Activated gamma-delta T cell treated with anti-CD3 and anti-CD28 coated beads, Interleukin-2, amount 50 U/mL, for 16 hours (primary cell): Measurements from ENCODE around the gene RNF121.

Source experiments
- DNase-seq: peaks from one replicate; pipeline ENCODE4 v3.0.0-alpha.2; 2020; ENCODE audit warnings: low read depth

The RNF121 gene

DNA sequence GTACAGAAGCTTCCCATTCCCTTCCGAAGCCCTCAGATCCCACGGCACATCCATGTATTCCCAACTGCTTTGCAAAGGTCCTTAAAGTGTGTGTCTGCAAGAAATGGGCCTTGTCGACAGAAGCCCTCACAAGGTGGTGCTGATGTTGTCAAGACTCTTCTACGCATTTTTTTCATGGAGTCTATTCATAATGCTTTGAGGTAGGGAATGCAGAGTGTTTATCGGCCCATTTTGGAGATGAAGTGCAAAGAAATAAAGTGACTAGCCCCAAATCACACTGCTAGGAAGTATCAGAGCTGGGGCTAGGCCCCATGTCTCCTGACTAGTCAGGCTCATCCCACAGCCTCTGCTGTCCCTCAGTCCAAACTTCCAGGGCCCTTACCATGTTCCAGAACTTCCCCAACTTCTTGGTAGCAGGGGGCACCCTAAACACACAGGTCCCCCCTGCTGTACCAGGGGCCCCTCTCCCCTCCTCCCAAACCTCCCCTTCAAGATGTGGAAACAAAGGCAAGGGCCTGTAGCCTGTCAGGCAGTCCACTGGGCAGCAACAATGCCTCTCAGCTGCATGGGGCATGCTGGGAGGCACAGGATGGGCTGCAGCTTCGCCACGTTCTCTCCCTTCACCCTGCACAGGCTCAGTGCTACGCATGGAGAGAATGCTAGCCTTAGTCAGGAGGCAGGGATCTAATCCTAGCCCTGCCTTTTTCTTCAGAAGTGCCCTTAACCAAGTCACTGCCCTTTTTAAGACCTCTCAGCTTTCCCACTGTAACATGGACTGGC lies 77.7 kb downstream of the RNF121 start:
- no peak for DNase-seq

DNA sequence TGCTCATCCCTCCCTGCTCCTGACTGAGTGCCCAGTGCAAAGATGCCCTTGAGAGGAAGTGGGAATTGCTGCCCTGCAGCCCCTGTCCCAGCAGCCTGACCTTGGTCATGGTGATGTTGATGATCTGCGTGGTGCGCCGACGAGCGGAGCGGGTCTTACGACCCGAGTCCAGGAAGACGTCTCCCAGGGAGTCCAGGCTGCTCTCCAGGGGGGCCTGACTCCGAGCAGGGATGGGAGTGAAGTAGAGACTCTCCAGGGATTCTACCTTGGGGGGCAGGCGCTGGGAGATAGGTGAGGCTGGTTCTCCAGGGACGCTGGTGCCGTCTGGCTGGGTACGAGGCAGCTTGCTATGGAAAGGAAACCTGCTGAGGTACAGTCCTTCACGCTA lies 78.2 kb downstream of the RNF121 start:
- DNase-seq: no peak

DNA sequence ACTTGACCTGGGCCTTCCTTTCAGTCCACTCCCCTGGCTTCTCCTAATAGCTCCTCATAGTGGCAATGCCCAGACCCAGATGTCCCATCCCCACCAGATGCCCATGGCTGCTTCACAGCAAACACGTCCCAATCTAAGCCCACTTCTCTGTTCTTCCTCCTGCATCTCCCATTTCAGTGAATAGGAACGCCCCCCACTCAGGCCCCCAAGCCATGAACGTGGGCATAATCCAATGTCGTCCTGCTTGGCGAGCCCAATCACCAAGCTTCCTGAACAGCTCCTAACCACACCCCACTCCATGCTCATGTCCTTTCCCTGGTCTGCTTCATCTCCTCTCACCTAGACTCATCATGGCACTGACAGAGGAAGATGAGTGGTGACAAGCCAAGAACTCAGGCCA lies 78.7 kb downstream of the RNF121 start:
- no peak for DNase-seq

DNA sequence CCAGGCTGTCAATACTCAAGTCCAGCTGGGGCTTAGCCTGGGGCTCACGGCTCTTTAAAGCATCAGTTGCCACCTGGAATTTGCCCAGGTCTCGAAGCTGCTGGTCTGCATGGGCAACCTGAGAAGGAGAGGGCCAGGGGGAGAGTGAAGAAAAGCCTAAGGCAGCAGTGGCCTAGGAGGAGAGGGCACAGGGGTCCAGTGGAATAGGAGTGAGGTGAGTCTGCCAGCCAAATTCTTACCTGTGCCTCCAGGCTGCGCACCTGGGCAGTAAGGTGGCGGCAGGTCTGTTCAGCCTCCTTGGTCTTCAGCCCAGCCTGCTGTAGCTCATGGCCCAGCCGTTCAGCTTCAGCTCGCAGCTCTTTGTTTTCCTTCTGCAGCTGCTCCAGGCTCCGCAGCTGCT lies 79.9 kb downstream of the RNF121 start:
- DNase-seq: no peak

DNA sequence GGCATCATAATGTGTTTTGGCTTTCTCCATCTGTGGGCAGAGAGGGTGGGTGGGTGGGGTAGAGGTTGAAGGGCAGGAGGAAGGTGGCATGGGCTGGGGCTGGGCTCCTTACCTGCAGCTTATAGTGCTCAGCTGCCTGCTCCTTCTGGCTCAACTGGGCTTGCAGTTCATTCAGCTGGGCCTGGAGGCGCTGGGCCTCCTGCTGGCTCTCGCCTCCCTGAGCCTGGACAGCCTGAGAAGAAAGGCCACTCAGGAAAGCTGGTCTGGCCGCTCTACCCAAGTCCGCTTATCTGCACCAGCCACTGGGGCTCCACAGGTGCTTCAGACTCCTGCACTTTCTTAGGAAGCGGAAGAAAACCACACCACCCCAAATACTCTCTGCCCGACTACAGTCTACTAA lies 80.3 kb downstream of the RNF121 start:
- no peak for DNase-seq

DNA sequence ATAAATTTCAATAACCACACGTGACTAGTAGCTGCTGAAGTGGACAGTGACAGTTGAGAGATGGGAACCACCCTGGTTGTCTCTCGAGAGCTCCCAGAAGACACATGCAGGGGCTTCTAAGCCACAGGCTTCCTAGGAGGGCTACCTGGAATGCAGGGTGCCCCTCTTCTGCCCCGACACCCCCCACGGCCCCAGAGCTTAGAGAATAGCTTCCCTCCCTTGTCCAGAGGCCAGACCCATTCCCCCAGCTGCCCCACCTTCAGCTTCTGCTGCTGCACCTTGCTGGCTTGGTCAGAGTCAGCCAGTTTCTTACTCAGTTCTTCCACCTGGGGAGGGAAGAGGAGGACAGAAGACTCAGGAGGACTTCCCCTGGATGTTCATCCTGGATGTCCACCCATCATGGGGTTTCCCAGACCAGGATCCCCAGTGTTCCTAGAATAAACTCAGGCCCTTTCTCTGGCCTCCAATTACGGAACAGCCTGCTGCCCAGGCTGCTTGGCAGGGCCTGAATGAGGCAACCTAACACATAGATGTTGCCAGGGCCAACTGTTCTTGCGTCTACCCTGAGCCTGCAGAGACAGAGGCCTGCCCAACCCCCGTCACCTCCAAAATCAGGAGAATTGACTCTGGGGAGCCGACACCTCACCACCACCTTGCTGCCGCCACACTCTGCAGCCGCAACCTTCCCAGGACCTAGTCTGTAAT lies 81.8 kb downstream of the RNF121 start:
- no peak for DNase-seq

DNA sequence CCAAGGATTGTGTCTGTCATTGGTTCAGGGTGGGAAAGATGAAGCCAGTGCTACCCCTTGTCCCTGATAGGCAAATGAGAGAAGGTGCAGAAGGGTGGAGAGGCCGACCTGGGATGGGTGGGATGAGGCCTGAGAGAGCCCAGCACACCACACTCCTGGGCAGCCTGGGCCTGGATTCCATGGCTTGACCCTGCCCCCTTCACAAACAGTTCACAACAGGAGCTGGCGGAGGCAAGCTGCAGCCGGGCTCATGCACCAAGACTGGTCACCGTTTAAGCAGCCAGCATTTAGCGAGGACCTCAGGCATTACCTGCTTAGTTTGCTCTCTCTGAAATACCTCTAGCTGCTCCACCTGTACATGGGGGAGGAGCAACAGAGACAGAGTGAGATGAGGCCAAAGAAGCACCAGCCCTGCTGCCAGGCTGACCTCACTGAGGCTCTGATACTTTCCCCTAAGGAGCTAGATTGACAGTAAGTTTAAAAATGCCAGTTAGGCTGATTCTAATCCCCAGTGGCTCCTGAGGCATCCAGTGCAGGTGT lies 83.3 kb downstream of the RNF121 start:
- no peak for DNase-seq

DNA sequence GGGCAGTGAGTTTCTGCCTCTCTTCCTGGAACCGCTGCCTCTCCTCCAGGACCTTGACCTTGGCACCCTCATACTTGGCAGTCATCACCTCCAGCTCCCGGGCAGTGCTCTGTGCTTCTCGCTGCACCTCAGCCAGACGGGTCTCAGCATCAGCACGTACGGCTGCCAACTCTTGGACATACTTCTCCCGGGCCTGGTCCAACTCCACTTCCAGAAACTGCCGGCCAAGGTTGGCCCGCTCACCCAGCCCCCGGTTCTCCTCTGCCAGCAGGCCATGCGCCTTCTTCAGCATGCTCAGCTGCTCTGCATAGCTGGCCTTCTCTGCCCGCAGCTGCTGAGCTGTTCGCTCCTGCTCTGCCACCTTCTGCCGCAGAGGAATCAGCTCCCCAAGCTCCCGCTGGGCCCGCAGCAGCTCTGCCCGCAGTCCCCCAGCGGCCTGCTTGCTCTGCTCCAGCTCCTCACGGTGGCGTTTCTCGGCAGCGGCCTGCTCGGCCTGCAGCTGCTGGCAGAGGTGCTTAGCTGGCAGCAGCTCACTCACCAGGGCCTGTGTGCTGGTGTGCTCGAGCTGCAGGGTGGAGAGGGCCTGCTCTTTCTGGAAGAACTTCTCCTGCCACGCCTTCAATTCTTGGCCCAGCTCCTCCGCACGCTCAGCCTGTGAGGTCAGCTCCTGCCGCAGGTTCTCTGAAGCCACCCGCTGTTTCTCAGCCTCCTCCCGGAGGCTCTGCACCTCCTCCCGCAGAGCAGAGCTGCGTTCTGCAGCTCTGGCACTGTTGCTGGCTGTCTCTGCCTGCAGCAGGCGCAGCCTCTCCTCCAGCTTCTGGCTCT lies 84.3 kb downstream of the RNF121 start:
- no peak for DNase-seq

DNA sequence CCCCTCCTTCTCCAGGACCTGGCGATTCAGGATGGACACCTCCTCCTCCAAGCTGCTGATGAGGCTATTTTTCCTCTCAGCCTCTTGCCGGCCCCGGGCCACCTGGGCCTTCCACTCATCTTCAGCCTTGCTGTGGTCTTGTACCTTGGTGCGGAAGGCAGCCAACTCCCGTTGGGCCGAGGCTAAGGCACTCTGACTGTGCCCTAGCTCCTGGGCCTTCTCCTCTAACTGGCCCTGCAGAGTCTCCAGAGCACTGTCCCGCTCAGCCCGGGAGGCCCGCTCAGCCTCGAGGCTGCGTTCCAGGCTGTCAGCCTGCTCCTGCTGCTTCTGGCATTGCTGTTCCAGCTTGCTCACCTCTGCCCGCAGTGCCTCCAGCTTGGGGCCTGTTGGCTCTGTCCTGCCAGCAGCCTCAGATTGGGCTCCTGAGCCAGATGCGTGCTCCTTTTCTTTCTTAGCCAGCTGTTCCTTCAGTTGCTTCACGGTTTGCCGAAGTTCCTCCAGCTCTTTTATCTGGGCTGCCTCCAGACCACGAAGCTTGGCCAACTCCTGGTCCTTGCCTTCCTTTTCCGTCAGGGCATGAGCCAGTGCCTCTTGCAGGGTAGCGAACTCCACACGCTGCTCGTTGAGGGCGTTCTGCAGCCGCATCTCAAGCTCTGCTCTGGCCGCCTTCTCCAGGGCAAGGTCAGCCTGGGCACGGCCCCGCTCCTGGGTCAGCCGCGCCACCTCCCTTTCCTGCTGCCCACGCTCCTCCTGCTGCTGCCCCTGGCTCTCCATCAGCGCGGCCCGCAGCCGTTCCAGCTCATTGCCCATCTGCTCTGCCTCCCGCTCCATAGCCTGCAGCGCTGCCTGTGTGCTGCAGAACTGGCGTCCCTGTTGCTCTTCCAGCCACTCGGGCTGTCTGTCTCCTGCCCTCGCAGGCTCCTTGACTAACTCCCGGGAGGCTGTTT lies 85.2 kb downstream of the RNF121 start:
- no peak for DNase-seq

DNA sequence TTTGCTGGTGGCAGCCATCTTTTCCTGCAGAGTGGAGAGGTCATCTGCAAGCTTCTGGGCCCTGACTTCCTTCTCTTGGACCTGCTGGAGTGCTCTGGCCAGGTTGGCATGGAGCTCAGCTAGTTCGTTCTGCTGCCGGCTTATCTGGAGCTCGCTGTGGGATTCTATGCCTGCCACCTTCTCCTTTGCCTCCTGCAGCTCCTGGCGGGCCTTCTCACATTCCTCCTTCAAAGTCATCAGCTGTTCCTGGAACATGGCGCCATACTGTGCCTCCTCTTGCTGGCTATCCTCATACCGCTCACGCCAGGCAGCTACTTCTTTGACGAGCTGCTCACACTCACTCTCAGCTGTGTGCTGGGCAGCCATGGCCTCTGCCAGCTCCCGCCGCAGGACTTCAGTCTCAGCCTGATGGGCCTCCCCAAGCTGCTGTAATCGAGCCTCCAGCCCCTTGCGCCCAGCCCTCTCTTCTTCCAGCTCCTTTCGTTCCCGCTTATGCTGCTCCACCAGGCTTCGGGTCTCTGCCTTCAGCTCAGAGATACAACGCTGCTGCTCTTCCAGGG lies 86.0 kb downstream of the RNF121 start:
- no peak for DNase-seq

DNA sequence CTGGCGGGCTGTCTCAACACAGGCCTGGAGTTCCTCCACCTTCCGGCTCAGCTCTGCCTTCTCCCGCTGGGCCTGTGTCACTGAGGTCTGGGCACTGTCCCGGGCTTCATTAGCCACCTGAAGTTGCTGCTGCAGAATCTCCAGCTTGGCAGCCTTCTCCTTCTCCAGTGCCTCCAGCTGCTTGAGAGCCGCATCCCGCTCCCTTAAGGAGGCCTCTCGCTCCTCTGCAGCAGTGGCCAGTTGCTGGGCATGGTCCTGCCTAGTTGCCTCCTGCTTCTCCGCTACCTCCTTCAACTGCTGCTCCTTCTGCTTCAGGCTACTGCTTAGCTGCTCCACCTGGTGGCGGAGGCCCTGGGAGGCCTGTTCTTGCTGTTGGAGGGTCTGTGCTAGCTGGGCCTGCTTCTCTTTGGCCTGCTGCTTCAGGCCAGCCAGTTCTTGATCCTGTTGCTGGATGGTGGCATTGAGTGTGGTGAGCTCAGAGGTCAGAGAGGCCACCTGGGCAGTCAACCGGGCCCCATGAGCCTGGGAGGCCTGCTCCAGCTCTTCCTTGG lies 86.7 kb downstream of the RNF121 start:
- DNase-seq: no peak

DNA sequence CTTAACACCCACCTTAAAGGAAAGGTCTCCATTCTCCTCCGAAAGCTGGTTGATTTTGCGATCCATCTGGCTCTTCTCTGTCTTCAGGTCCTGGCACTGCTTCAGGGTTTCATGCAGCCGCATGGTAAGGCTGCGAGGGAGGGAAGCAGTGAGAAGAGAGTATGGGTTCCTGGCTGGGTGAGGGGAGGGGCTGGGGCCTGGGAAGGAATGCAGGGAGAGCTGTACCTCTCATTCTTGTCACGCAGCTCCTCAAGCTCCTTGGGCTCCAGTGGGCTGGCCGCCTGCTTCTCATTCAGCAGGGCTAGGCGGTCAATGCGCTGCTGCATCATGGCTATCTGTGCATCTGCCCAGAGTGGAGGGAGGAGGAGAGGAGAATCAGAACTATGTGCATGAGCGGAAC lies 89.3 kb downstream of the RNF121 start:
- no peak for DNase-seq

DNA sequence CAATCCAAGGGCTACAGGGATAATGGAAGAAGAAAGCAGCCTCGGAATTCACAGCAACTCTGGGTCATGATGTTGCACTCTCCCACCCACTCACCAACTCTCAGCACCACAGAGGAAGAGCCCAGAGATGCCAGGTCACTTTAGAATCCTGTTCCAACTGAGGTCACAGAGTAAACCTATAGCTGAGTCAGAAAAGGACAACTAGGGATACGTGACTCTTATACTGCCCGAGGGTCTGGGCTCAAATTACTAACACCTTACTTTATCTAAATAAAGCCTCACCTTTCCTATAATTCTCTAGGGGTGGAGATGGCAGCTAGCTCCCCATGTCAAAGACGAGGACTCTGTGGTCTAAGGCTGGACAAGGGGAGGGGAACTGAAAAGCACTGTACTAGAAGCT lies 94.5 kb downstream of the RNF121 start:
- DNase-seq: no peak

DNA sequence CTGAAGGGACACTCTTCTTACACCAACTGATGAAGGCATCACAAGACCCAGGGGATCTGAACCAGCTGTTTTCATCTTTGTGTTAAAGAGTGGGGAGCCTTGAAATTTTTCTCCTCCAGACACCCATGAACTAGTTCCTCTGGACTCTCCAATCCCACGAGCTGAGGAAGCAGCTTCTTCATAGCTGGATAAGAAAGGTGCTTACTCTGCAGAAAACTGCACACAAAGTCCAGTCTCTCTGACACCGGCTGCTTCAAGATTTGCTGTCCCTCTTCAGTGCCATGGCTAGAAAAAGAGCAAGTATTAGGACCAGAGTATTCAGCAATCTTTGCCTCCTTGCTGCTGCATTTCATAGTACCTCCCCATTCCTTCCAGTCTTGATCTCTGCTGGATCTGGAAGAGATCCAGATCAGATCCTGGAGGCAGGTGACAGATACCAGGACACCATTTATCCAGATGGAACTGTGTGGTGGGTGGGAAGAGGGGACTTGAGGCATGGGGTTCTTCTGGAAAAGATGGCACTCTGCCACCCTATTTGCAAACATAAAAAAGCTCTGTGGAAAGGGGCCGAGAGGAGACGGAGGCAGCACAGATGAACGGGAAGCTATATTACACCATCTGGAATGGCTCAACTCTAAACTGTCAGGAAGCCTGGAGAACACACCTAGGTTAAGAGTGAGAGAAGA lies 95.4 kb downstream of the RNF121 start:
- DNase-seq: no peak

DNA sequence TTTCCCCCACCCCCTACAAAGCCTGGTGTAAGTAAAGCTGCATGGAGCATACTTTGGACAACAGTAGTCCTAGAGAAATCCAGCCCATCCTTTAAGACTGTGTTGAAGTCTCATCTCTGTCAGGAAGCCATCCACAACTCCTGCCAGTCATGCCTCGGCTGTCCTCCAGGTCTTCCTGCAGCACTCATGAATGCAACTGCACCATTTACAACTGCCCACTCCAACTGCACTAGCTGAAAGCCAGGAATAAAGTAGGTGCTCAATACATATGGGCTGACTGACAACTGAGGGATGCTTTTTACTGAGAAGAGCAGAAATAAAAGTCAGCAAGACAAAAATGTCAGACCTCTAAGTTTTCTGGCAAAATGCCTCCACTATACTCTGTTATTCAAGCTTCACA lies 97.2 kb downstream of the RNF121 start:
- DNase-seq: no peak

DNA sequence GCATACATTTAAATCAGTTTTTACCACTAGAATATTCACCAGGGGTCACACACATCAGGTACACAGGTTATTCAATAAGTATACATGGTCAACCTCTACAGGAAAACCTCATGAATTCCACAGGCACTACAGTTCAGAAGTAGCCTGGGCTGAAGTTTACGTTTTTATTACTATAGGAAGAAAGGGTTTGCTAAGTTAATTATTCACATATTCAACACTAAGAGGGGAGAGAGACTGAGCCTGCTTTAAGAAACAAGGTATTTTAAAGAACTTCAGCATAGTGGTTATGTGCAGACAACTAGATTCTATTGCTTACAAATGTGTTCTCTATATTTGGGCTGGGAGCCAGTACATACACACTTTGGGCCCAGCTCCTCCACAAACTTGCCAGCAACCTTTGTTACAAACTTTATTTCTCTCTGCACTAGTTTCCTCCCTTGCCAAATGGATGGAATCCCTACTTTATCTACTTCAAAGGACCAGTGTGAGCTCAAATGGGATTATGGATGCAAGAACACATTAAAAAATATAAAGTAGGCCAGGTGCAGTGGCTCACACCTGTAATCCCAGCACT lies 101.7 kb downstream of the RNF121 start:
- DNase-seq: no peak

DNA sequence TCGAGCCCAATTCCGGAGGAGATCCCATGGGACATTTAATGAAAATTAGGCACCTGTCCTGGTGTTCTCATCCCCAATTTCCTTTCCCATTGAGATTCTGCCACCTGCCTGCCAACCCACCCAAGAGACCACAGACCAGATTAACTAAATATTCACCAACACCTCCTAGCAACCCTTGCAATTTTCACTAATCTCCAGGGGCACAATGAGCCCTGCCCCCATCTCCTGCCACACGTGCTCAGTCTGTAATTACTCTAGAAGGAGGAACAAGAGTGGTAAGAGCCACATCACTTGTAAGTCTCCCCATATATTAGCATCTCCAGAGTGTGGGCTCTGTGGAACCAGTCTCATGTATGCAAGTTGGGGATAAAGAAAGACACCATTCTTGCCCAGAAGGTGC lies 107.8 kb downstream of the RNF121 start:
- no peak for DNase-seq

DNA sequence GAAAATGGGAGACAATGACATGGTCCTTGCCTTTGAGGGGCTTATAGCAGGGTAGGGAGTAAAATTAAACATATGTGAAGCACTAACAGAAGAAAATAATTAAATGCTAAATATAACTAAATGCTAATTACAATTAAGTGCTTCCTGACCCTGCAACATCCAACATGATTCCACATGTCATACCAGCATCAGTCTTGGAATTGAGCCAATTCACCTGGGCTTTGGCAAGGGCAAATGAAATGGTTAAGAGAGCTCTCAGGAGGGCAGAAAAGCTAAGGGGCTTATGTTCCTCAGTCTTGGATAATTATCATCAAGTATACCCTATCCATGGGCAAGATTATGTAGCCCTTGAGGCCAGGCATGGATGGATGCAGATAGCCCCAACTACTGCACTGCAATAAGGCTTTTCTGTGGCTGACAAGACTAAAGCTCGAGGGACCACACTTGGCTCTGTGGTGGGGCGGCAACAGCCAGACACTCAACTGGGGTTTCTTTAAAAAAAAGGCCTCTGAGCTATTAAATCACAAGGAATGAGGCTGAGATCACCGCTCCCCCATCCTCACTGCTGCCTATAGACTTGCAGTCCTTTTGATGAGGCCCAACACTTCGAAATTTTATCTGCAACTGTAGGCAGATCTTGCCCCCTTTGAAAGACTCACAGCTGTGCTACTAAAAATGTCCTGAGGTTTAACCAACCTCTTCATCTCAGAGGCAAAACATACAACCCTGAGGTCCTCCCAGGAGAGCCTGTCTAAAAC lies 108.9 kb downstream of the RNF121 start:
- no peak for DNase-seq

DNA sequence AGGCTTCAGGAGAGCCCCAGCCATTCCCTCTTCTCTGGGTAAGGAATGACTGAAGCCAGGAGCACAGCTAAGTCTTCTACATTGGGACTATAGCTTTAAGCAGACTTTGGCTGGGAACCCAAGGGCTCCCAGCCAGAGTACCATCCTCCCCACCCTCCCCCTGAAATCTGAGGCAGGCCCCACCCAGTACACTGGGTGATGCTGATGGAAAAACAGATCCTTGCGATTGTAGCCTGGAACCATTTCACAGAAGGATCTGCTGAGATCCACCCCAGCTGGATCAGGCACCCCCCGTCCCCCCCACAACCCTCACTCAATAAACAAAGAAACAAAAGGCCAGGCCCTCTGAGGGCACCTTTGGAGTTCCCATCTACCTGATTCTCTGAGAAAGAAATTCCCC lies 109.6 kb downstream of the RNF121 start:
- DNase-seq: no peak
